HG03457 (cell line): ENCODE data around the gene UGT1A10.
"Not testable (repeated sequence)": the region's sequence is repeated elsewhere in the genome, so short reads cannot be mapped to it uniquely, and the experiment has no call there.

Experiments used
- ATAC-seq: cut with Tn5 transposase; IDR thresholded peaks from one replicate; pipeline ENCODE4 v1.9.1; 2021; ENCODE audit warnings: moderate number of reproducible peaks; ENCODE audit not compliant: unreplicated experiment

UGT1A10 gene

DNA sequence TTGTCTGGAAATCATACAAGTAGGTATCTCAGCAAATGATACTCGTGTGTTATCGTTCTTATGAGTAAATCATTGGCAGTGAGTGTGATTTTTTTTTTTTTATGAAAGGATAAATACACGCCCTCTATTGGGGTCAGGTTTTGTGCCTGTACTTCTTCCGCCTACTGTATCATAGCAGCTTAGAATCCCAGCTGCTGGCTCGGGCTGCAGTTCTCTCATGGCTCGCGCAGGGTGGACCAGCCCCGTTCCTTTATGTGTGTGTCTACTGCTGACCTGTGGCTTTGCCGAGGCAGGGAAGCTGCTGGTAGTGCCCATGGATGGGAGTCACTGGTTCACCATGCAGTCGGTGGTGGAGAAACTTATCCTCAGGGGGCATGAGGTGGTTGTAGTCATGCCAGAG lies at the start of gene UGT1A10:
Gene UGT1A10 (plus strand): TSS at position 143 of the 400 bp plus-strand sequence. CDS start 75 bp downstream, at position 218.
- not testable (repeated sequence) for ATAC-seq

DNA sequence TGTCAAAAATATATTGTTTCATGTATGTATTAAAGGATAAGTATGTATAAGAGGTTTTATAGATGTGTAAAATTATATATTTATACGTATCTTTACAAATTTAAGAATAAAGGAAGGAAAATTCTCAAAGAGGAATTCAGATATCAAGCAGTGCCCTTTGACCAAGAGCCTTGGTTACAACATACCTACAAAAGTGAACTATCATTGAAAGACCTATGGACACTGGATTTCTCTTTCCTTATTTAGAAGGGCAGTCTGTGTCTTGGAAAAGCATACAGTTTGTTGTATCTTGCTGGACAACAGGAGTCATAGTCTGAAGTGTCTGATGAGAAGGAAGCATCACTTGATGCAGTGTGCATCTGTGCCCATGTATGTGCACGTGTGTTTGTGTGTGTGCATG lies 47.8 kb upstream of the UGT1A10 start:
- no peak for ATAC-seq

DNA sequence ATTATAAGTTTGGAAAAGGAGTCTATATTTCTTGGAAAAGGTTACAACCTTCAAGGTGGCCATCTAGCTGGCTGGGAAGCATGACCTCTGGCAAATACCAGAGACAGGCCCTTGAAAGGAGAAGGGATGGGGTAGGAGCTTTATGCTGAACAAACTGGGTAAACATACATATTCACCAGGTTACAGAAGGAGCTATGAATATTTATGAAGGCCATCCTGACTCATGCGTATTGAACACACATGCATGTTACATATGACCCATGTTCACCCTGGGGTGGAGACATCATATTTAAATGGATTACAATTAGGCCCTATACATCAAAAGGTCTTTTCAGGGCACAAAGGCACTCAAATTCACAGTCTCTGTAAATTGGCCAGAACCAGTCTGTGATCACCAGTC lies 43.5 kb upstream of the UGT1A10 start:
- not testable (repeated sequence) for ATAC-seq

DNA sequence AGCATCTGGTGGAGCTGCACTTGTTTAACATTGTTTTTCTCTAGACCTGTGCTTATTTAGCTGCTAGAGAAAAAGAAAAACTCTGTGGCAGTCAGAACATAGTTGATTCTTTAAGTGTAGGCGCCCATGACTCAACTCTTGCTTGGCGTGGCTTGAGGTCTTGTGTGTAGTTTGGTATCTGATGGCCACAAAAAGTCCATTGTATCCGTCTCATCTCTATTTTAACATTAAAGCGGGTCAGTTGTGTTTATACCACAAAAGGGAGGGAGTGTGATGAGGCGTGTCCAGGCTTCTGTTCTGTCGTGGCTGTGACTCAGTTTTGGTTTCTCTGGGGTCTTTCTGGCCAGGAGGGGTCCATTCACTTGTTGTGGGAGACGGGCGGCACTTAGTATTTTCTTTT lies 43.0 kb upstream of the UGT1A10 start:
- no peak for ATAC-seq

DNA sequence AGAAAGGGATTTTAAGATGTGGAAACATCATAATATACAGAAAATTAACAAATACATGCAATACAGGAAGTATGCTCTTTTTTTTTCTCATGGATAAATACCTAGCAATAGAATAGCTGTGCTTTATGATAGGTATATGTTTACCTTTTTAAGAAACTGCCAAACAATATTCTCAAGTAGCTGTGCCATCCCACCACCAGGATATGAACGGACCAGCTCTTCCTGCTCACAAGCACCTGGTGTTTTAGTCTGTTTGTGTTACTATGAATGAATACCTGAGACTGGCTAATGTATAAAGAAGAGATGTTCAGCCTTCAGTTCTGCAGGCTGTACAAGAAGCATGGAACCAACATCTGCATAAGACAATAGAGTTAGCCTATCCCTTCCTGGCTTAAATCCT lies 38.7 kb upstream of the UGT1A10 start:
- no peak for ATAC-seq

DNA sequence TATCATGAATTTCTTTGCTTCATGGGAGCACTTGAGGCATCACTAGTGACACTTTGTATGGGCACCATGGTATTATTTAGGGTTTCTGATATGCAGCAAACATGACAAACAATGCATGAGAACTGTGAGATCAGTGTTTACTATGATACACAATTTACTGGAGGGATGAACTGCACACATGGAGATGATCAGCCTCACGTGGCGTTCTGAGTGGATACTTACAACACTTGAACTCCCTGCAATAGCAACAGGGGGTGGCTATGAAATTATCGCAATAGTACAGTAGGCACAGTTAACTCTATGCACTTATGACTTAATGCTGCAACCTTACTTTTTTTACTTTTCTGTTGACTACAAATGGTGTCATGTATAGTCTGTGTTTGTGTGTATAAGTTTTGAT lies 37.3 kb upstream of the UGT1A10 start:
- ATAC-seq = no peak

DNA sequence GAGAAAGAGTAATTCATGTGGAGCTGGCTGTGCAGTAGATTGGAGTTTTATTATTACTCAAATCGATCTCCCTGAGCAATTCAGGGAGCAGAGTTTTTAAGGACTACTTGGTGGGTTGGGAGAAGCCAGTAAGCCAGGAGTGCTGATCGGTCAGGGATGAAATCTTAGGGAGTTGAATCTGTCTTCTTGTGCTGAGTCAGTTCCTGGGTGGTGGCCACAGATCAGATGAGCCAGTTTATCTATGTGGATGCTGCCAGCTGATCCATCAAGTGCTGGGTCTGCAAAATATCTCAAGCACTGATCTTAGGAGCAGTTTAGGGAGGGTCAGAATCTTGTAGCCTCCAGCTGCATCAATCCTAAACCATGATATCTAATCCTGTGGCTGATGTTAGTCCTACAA lies 35.9 kb upstream of the UGT1A10 start:
- ATAC-seq = no peak

DNA sequence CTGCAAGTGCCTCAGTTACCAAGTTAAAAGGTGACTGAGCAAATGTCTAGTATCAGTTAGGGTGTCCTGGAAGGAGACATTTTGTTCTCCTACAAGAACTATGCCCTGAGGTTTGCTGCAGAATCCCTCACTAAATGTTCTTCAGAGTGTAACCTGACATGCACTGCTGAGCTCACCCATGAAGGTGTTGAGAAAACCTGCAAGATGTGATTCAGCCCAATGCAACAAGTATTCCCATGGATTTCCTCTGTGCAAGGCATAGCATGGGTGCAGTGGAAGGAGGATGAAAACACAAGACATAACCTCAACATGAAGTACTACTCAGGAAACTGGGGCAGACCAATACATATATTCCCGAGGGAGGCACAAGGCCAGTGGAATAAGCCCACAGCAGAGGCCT lies 34.2 kb upstream of the UGT1A10 start:
- no peak for ATAC-seq

DNA sequence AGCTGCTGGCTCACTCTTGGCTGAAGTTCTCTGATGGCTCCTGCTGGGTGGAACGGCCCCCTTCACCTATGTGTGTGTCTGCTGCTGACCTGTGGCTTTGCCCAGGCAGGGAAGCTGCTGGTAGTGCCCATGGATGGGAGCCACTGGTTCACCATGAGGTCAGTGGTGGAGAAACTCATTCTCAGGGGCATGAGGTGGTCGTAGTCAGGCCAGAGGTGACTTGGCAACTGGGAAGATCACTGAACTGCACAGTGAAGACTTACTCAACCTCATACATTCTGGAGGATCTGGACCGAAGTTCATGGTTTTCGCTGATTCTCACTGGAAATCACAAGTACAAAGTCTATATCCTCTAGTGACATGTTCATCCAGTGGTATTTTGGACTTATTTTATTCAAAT lies 32.7 kb upstream of the UGT1A10 start:
- no peak for ATAC-seq

DNA sequence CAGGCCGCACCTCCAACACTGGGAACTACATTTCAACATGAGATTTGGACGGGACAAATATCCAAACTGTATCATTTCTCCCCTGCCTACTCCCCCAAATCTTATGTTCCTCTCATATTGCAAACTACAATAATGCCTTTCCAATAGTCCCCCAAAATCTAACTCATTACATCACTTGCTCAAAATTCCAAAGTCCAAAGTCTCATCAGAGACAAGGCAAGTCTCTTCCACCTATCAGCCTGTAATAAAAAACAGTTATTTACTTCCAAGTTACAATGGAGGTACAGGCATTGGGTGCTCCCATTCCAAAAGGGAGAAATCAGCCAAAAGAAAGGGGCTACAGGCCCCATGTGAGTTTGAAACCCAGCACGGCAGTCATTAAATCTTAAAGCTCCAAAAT lies 31.4 kb upstream of the UGT1A10 start:
- ATAC-seq = no peak

DNA sequence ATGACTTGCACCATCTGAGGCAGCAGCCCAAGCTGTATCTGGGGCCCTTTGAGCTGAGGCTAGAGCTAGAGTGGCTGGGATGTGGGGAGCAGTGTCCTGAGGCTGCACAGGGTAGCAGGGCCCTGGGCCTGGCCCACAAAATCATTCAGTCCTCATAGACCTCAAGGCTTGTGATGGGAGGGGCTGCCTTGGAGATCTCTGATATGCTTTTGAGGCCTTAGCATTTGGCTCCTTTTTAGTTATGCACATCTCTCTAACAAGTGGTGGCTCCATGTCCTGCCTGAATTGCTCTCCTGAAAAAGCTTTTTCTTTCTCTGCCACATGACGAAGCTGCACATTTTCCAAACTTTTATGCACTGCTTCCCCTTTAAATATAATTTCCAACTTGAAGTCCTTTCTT lies 30.6 kb upstream of the UGT1A10 start:
- no peak for ATAC-seq

DNA sequence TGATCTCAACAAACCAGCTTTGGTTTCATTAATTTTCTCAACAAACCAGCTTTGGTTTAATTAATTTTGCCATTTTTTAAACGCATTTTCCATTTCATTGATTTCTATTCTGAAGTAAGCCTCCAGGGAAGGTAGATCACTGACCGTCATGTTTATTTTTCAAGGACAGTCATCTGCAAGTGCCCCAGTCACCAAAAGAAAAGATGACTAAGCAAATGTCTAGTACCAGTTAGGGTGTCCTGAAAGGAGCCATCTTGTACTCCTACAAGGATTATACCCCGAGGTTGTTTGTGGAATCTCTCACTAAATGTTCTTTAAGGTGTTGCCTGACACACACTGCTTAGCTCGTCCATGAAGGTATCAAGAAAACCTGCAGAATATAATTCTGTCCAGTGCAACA lies 25.0 kb upstream of the UGT1A10 start:
- no peak for ATAC-seq

DNA sequence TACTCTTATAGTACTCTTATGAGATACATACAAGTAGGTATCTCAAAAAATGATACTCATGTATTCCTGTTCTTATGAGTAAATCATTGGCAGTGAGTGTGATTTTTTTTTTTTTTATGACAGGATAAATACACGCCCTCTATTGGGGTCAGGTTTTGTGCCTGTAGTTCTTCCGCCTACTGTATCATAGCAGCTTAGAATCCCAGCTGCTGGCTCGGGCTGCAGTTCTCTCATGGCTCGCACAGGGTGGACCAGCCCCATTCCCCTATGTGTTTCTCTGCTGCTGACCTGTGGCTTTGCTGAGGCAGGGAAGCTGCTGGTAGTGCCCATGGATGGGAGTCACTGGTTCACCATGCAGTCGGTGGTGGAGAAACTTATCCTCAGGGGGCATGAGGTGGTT lies 18.8 kb upstream of the UGT1A10 start, which contains the start of gene UGT1A8:
Gene UGT1A8 (plus strand): TSS at position 158 of the 400 bp plus-strand sequence. CDS start 75 bp downstream, at position 233.
- ATAC-seq = not testable (repeated sequence)

DNA sequence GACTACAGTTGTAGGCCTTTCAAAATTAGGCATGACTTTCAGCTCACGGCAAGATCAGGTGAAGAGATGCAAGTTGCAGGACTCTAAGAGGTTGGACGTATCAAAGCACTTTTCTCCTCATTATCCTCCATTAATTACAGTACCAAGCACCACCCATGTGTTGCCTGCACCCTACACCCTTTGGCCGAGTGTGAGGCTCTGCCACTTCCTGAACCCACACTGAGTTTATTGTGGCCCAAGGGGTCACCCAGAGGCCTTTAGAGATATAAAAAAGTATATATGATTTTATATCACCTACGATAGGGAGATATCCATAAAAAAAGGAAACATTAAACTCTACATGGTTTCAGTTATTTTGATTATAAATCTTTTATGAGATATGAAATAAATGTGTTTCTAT lies 16.0 kb upstream of the UGT1A10 start:
- no peak for ATAC-seq

DNA sequence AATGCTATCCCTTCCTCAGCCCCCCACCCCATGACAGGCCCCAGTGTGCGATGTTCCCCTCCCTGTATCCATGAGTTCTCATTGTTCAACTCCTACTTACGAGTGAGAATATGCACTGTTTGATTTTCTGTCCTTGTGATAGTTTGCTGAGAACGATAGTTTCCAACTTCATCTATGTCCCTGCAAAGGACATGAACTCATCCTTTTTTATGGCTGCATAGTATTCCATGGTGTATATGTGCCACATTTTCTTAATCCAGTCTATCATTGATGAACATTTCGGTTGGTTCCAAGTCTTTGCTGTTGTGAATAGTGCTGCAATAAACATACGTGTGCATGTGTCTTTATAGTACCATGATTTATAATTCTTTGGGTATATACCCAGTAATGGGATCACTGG lies 14.4 kb upstream of the UGT1A10 start:
- ATAC-seq = not testable (repeated sequence)

DNA sequence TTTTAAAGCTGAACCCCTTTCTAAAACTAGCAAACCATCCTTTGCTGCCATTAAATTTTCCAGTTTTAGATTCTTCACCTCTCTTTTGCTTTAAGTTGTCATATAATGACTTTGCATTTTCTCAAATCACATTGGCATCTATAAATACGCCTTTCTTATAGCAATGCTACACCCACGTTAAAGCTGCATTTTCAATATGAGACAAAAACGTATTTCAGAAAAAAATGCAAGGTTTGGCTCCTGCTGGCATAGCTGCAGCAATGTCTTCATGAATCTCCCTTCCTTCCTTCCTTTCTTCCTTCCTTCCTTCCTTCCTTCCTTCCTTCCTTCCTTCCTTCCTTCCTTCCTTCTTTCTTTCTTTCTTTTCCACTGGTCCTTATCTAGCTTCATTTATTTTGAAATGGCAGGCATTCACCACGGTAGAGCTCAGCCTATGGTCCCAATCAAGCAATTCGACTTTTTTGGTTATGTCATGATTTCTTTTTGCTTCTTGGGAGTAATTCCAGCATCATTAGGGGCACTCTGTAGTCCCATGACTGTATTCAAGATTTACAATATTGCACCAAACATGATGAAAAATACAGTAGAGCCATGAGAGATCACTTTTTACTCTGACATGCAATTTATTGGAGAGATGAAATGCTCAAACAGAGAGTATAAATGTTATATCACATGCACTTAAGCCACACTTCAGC lies 8.8 kb upstream of the UGT1A10 start:
- no peak for ATAC-seq

DNA sequence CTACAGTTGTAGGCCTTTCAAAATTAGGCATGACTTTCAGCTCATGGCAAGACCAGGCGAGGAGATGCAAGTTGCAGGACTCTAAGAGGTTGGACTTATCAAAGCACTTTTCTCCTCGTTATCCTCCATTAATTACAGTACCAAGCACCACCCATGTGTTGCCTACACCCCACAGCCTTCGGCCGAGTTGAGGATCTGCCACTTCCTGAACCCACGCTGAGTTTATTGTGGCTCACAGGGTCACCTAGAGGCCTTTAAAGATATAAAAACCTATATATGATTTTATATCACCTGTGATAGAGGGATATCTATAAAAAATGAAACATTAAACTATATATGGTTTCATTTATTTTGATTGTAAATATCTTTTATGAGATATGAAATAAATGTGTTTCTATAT lies 2.6 kb downstream of the UGT1A10 start:
- no peak for ATAC-seq

DNA sequence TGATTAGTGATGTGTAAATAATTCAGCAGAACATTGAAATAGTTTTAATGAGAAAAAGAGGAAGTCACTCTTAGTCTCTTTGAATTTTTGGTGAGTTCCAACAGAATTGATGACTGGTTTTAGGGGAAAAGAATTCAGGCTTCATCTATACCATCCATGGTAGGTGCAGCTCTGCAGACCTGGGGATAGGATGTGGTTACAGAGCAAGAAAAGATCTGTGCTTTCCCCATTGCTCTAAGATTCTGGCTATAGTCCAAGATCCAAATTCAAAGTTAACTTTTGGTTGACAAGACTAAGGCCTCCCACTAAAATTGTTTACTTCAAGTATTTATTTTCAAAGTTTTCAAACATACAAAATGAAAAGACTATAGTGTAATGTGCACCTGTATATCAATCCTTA lies 3.6 kb downstream of the UGT1A10 start:
- no peak for ATAC-seq

DNA sequence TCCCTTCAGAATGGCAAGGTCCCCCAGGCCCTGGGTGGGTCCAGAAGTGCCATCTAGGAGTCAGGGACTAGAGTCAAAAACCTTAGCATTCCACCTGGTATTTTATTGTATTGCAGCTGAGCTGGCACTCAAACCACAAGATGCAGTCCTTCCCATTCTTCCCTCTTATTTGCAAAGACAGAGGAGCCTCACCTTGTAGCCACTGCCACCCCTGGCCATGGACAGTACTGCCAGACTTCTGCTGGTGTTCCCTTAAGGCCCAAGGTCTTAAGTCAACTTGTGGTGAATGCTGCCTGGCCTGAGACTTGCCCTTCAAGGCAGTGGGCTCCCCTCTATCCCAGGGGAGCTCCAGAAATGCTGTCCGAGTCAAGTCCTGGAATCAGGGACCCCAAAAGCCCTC lies 6.9 kb downstream of the UGT1A10 start:
- no peak for ATAC-seq

DNA sequence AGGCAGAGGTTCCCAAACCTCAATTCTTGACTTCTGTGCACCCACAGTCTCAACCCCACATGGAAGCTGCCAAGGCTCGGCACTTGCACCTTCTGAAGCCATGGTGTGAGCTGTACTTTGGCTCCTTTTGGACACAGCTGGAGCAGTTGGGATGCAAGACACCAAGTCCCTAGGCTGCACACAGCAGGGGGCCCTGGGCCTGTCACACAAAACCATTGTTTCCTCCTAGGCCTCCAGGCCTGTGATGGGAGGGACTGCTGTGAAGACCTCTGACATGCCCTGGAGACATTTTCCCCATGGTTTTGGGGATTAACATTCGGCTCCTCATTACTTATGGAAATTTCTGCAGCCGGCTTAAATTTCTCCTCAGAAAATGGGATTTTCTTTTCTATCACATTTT lies 9.8 kb downstream of the UGT1A10 start:
- not testable (repeated sequence) for ATAC-seq

DNA sequence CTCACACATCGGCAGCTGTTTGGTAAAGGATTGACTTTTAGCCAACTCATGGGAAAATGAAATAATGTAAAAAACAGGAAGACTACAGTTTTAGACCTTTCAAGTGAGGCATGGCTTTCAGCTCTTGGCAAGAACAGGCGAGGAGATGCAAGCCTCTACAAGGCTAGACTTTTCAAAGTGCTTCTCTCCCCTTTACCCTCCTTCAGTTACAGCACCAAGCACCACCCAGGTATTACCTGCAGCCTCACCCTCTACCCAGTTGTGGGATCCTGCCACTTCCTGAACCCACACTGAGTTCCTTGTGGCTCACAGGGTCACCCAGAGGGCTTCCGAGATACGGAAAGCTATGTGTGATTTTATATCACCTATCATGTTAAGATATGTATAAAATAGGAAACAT lies 14.7 kb downstream of the UGT1A10 start:
- ATAC-seq = no peak

DNA sequence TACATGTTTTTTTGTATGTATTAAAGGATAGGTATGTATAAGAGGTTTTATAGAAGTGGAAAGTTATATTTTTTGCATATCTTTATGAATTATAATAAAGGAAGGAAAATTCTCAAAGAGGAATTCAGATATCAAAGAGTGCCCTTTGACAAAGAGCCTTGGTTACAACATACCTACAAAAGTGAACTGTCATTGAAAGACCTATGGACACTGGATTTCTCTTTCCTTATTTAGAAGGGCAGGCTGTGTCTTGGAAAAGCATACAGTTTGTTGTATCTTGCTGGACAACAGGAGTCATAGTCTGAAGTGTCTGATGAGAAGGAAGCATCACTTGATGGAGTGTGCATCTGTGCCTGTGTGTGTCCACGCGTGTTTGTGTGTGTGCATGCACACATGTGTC lies 15.2 kb downstream of the UGT1A10 start:
- no peak for ATAC-seq

DNA sequence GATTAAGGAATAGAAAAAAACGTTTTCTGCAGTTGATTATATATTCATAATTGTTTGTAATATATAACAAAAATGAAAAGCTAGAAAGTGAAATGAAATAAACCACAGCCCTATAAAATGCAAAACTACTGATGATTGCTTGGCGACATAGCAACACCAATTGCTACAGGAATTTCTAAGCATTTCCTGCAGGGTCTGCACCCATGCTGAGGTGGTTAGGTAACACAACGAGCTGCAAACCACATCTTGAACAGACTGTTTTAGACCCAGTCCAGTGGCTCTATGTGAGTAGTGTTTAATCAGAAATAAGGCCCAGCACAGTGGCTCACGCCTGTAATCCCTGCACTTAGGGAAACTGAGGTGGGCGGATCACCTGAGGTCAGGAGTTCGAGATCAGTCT lies 18.3 kb downstream of the UGT1A10 start:
- no peak for ATAC-seq
